GM10266 (cell line): Measurements from ENCODE around the gene LTBP3.

ENCODE experiments used
- DNase-seq: peaks from one replicate; pipeline ENCODE4 v3.0.0; 2012; ENCODE audit errors: extremely low spot score
- TF ChIP-seq, protein P1 (sequence below): IDR thresholded peaks from 2 replicates; pipeline ENCODE4 v1.5.1; 2012; ENCODE audit warnings: mild to moderate bottlenecking, low read depth; ENCODE audit not compliant: control insufficient read depth, insufficient read depth; ENCODE audit errors: missing control alignments

The LTBP3 gene

DNA sequence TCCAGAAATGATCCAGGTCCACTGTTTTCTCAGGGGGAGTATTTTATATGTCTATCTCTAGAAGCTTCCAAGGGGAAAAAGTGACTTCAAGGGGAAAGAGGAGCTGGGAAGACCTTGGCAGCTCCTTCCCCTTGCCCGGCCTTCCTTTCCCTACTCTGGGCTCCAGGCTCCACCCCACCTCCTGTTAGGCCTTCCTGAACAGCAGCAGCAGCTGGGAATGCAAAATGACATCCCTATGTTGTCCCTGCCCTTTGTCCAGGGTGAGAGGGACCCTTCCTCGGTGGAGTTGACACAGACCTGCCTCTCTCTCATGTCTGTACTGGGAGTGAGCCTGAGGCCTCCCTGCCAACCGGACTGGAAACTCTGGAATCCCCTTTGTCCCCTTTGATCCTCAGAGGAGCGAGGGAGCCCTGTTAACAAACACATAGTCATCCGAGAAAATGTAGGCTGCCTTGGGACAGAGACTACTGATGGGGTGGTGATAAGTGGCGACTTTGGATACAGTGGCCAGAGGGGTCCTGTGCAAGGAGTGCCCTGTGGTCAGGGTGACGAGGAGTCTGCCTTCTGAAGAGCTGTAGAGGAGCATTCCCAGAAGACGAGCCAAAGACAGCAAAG lies 68.3 kb downstream of the LTBP3 start:
- no peak for DNase-seq
- TF ChIP-seq, protein P1, sequence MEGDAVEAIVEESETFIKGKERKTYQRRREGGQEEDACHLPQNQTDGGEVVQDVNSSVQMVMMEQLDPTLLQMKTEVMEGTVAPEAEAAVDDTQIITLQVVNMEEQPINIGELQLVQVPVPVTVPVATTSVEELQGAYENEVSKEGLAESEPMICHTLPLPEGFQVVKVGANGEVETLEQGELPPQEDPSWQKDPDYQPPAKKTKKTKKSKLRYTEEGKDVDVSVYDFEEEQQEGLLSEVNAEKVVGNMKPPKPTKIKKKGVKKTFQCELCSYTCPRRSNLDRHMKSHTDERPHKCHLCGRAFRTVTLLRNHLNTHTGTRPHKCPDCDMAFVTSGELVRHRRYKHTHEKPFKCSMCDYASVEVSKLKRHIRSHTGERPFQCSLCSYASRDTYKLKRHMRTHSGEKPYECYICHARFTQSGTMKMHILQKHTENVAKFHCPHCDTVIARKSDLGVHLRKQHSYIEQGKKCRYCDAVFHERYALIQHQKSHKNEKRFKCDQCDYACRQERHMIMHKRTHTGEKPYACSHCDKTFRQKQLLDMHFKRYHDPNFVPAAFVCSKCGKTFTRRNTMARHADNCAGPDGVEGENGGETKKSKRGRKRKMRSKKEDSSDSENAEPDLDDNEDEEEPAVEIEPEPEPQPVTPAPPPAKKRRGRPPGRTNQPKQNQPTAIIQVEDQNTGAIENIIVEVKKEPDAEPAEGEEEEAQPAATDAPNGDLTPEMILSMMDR: no peak

DNA sequence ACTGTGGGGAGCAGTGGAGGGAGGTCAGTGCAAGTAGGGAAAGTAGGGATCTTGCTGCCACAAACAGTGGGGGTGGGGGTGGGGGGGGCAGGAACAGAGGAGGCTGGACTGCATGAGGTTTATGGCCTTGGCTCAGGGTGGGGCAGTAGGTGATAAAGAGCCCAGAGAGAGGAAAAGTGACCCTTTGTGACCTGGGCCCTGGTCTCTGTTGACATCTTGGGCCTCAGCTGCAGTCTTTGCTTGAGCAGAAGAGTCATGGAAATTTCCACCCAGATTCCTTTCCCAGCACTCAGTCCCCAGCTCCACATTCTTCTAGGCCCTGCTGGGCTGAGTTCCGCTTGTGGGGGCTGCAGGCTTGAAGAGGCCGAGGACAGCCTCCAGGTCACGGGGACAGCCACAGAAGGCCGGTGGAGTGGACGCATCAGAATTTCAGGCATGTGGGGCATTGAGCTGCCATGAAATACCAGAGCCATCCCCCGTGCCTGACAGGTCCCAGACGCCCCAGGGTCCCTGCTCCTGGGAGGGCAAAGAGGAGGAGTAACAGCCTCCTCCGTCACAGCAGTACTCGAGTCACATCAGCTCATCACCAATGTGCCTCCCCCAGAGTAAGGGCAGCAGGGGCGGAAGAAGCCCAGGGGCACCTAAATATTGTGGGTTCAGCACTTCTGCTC lies 69.0 kb downstream of the LTBP3 start:
- TF ChIP-seq, protein P1: no peak
- DNase-seq: no peak
